ENCODE results near the gene CRY2.
A peak's percentile ranks its signal among the peaks of the same experiment; 100 is the strongest.
"Not testable (repeated sequence)": the region's sequence is repeated elsewhere in the genome, so short reads cannot be mapped to it uniquely, and the experiment has no call there.

CRY2 gene

DNA sequence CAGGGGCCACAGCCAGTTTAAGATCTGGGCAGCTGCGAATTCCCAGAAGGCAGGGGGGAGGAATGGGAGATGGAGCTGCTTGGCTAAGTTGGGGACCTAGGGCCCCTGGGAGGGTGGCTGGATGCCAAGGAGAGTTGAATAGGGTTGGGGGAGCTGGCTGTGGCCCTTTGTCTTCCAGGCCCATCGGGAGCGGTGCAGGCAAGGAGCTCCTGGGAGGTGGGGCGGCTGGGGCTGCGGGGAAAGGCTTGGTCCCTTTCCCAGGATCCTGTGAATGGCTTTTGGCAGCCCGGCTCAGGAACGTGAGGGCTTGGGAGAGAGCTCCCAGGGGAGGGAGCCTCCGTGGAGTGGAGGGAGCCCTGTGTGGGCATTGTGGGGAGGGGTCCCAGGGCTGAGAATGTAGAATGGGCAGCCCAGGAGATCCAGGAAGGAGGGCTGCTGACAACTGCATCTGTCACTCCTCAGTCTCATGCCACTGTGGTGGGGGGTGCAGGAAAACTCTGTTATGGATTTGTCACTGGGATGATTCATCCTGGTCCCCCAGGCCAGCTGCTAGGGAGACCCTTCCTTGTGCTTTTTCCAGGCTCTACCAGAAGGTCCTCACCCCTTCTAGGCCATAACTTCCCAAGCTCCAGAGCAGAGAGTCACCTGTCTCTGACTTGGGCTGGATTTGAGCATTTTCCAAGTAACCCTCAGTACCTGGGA lies 53.8 kb downstream of the CRY2 start:
- no peak for DNase-seq

DNA sequence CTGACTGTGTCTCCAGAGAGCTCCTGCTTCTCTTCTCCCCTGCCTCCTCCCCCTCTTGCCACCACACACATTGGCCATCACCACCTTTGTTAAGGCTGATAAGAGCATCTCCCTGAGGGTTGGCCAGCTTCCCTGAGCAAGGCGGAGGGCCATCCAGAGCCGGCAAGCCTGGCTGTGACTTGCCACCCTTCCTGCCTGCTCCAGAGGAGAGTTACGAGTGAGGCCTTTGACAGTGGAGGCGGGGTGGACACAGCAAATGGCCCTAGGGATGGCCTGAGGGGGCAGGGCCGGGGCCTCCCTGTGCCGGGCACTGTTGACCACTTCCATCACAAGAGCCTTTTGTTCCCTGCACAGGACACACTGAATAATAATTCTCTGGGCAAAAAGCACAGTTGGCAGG lies 54.4 kb downstream of the CRY2 start:
- no peak for DNase-seq

DNA sequence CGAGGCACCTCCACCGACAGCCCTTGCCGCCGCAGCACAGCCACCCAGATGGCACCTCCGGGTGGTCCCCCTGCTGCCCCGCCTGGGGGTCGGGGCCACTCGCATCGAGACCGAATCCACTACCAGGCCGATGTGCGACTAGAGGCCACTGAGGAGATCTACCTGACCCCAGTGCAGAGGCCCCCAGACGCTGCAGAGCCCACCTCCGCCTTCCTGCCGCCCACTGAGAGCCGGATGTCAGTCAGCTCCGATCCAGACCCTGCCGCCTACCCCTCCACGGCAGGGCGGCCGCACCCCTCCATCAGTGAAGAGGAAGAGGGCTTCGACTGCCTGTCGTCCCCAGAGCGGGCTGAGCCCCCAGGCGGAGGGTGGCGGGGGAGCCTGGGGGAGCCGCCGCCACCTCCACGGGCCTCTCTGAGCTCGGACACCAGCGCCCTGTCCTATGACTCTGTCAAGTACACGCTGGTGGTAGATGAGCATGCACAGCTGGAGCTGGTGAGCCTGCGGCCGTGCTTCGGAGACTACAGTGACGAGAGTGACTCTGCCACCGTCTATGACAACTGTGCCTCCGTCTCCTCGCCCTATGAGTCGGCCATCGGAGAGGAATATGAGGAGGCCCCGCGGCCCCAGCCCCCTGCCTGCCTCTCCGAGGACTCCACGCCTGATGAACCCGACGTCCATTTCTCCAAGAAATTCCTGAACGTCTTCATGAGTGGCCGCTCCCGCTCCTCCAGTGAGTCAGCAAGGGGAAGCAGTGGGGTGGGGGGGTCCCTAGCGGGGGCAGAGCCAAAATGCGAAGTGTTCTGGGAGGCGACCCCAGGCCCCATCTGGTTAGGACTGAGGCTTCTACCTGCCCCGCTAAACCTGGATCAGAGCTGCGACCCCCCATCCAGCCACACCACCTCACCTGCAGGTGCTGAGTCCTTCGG lies 55.4 kb downstream of the CRY2 start:
- DNase-seq, result no peak

DNA sequence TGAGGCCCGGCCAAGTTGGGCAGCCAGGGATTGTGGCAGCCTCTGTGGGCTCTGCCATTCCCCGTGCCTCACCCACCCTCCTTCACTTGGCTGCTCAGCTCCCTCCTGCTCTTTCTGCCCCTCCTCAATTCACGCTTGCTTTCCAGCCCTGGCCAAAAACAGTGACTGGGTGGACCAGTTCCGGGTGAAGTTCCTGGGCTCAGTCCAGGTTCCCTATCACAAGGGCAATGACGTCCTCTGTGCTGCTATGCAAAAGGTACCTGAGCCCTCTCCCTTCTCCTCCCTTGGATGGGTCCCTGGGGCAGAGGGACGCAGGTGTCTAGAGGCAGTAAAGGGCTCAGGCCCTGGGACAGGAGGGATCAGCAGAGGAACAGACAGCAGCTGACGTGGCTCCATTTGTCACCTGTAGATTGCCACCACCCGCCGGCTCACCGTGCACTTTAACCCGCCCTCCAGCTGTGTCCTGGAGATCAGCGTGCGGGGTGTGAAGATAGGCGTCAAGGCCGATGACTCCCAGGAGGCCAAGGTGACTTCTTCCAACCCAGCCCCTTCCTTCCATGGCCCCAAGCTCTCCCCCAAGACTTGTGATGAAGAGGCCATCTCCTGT lies 57.1 kb downstream of the CRY2 start:
- no peak for DNase-seq

DNA sequence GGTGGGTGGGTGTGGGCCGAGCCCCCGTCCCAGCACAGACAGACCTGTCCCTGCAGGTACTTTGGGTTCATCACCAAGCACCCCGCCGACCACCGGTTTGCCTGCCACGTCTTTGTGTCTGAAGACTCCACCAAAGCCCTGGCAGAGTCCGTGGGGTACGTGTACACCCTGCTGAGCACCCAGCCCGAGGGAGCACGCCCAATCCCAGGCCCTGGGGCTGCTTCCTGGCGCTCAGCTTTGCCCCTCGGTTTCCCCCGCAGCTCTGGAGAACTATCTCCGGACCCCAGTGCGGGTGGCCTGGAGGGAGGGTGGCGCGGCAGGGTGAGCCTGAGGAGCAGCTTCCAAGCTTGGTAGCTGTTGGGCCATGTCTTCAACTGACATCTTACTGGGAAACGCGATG lies 57.8 kb downstream of the CRY2 start:
- DNase-seq, result no peak

DNA sequence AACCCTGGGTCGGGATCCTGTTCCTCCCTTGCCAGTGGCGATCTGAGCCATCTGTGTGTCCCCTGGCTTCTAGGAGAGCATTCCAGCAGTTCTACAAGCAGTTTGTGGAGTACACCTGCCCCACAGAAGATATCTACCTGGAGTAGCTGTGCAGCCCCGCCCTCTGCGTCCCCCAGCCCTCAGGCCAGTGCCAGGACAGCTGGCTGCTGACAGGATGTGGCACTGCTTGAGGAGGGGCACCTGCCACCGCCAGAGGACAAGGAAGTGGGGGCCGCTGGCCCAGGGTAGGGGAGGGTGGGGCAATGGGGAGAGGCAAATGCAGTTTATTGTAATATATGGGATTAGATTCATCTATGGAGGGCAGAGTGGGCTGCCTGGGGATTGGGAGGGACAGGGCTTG lies 58.3 kb downstream of the CRY2 start:
- not testable (repeated sequence) for DNase-seq

DNA sequence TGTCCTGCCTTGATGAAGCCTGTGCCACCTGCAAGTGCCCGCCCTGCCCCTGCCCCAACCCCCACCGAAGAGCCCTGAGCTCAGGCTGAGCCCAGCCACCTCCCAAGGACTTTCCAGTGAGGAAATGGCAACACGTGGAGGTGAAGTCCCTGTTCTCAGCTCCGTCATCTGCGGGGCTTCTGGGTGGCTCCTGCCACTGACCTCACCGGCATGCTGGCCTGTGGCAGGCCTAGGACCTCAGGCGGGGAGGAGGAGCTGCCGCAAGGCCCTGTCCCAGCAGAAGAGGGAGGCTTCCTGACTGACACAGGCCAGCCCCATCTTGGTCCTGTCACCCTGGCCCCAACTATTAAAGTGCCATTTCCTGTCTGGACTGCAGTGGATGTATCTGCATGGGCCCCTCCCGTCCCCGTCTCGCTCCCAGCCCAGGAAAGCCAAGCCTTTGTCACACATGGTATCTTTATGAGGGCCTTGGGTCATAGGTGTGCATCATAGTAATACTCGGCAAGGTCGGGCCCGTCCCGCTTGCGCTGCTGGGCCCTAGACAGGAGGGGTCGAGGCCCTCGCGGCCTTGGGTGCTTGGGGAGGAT lies 58.9 kb downstream of the CRY2 start:
- DNase-seq, result no peak

DNA sequence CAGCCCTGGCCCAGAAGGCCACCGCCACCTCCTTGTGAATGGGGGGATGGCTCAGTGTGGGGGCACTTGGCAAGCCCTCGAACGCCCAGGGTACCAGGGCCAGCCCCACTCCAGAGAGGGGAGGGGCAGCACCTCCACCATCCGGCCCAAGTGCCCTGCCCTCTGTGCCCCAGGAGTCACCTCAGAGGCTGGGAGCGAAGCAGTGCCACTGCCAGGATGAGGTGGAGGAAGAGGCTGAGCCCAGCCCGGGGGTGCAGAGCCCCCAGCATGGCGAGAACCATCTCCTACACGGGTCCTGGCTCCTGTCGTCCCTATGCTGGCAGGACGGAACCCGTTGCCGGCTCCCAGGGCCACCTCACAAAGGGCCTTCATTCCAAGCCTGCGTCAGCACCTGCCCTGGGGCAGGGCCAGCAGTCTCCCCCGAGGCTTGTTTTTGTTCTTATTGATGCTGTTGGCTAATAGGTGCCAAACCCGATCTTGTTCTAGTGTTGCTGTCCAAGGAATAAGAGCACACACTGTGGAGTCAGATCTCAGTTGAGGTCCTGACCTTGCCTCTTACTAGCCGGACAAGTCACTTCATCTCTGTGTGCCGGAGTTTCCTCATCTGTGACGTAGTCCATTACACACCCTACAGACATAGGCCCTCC lies 59.8 kb downstream of the CRY2 start, which contains the start of gene FREY1:
Gene FREY1 (minus strand): TSS at position 307 of the 647 bp plus-strand sequence. CDS start 26 bp downstream, at position 281.
- no peak for DNase-seq

DNA sequence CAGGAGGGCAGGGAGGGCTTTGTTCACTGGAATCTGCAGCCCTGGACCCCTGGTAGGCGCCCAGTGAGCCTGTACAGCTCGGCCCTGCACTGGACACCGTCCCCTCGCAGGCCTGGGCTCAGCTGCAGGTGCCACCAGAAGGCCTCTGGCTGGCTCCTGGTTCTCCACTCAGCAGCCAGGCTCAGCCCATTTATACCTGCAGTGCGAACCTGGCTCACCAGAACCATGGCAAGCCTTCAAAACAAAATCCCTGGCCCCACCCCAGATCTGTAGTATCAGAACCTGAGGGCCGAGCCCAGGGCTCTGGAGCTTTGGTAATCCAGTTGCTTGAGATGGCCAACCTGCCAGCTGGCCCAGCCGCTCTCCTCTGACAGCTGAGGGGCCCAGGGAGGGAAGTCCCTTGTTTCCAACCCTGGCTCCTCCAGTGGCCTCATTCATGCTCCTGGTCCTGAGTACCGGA lies 60.7 kb downstream of the CRY2 start:
- DNase-seq, result no peak

DNA sequence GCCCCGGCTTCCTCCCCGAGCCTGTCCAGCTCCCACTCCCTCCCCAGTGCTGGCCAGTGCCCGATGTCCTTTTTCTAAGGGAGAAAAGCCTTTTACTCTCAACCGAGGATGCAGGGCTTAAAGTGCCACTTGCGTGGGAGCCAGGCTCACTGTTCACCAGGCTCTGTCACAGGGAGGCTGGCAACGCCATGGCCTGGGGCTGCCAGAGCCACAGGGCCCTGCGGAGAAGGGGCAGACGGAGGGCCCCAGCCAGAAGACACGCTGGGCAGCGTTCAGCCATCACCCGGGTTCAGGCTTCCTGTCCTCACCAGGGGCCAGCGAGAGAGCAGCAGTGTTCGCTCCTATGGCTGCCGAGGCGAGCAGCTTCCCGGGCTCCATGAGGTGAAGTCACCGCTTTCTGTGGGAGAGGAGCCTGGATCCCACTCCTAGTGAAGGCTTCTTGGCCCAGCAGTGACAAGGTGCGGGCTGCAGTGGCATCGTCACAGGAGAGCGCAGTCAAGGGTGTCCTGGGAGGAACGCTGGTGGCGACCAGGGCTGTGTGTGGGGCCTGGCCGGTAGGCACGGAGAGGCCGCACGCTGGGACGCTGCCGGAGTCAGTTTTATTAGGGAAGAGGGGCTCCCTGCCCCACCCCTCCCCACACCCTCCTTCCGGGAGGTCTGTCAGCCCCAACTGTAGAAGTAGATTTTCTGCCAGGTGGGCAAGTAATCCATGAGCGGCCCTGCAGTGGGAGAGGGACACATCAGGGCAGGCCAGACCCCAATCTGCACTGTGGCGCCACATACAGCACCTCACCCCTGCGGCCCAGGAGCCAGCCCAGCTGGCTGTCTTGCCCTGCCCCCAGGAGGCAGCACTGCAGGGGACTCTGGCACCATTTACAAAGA lies 62.6 kb downstream of the CRY2 start:
- DNase-seq, result no peak

DNA sequence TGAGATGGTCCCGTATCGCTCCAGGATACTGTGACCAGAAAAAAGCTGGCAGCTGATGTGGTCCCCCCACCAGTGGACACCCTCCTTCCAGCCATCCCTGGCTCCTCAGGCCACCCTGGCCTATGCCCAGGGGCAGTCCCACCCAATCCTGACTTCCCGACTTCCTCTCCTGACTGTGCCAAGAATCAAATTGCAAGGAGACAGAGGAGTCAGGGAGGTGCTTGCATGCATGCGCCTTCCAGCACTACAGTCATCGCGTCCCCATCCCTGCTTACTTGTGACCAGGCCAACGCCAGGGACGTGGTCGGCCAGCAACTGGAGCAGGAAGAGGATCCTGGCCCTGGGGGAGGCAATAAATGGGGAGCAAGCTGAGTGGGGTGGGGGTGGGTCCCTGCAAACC lies 63.3 kb downstream of the CRY2 start:
- no peak for DNase-seq

DNA sequence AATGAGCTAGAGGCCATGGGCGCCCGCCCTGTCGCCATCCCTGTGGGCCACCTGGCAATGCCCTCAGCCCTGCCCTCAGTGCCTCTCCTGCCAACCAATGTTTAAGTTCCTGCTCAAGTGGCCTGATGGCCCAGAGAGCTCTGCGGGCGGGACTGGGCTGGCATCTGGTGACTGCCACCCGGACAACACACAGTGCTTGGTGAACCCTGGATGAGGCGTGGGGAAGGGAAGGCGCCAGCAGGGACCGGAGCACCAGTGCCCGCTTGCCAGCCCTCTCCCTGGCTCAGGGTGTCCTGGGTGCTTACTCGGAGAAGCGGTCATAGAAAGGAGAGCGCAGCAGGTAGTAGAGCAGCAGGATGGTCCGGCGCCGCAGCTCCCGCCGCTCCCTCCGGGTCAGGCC lies 66.2 kb downstream of the CRY2 start:
- no peak for DNase-seq

DNA sequence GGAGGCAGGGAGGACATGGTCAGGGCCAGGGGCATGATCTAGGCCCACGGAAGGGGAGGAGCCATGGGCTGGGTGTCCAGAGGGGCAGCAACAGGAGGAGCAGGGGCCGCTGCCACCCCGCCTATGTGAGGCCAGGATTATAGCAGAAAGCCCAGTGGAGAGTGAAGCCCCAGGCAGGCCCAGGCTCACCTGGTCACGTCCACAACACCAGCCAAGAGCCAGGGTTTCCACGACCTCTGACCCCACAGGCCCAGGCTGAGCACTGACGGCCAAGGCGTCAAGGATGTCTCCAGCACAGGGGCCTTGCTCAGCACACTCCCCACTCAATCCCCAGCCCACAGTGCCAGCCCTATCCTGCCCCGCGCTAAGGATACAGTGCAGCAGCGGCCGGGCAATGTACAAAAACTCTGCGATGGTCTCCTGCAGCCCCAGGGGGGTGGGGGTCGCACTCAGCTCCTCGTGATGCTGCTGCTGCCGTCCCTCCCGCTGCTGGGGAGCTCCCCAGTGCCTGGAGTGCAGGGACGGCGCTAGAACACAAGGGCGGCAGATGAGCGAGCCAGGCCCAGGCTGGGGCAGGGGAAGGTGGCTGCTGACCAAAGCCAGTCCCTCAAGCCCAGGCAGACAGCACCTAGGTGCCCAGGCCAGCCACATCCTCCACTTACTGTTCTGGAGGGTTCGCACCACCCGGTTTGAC lies 66.8 kb downstream of the CRY2 start:
- no peak for DNase-seq

DNA sequence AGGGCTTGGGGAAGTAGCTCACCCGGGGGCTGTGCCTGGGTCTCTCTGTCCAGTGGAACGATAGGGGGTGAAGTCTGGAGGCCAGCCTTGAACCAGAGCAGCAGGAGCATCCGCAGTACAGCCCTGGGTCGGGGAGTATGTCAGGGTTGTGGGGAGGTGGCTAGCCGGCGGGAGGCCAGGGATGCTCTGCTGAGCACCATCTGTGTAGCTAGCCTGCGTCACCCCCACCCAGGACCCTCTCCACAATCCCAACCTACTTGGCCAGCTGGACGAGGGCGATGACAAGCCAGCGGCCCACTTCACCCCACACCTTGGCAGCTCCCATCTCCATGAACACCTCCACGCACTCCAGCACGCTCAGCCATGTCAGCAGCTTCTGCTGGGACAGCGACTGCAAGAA lies 68.2 kb downstream of the CRY2 start:
- no peak for DNase-seq

DNA sequence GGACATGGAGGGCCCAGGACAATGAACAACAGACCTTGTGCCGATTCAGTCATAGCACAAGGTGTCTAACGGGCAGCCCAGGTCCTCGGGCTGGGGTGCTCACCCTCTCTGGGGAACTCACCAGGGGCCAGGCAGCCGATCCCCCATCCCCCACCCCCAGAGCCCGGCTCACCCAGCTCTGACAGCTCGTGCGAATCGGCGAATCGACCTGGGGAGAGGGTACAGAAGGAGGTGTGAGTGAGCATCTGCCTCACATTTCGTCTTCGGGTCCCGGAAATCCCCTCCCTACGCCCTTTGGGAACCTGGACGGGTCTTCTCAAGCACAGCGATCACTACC lies 70.0 kb downstream of the CRY2 start:
- no peak for DNase-seq

DNA sequence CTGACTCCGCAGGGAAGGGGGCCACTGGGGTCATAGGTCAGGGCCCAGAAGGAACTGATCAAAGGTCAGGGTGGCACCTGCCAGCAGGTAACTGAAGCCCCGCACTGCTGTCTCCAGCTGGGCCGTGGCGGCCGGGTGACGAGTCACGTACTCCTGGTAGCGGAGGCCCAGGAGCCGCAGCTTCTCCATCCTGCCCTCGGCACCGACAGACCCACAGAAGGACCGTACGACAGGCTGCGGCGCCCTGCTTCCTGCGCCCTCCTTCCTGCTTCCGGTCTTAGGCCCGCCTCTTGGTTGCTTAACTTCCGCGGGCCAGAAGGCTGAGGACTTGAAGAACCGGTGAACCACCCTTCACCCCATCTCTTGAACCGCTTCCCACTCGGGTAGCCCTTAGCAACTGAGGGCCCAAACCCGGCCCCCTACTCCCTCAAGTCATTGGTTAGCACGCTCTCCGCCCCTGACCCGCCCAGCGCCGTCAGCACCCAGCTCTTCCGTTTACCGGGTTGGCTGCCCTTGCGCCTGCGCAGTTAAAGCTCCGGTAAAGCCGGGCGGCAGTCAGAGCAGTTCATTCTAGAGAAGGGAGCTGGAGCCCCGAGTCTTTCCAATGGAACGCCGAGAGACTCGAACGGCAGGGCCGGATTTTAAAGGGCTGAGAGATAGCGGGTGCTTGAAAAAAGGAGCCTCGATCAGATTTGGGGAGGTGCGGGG lies 70.5 kb downstream of the CRY2 start, which contains the start of gene PEX16:
Gene PEX16 (minus strand): TSS at position 255 of the 708 bp plus-strand sequence. CDS start 66 bp downstream, at position 189.
- peak; percentile 84 for DNase-seq

DNA sequence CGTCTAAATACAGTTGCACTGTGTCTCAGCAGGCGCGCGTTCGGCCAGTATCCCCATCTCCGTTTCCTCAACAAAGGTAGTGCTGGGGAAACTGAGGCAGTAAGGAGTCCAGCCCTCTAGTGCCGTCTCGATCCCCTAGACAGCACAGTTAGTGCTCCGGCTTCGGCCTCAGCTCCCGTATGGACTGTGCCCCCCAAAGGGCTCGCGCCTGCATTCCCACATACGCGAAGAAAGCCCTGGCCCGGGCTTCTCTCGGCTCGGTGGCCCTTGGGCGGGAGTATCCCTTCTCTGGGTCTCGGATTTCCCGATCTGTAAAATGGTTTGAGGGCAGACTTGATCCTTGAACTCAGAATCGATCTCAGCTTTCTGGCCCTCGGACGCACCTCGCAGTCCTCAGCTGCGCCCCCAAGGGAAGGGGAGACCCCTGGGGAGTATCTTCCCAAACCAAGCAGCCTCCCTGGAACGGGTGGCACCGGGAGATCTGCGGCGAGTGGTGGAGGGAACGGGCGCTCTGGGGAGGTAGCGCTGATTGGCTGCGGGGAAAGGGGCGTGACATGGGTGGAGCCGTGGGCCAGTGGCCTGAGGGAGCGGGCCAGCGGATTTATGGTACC lies 71.2 kb downstream of the CRY2 start:
- peak; percentile 36 for DNase-seq

DNA sequence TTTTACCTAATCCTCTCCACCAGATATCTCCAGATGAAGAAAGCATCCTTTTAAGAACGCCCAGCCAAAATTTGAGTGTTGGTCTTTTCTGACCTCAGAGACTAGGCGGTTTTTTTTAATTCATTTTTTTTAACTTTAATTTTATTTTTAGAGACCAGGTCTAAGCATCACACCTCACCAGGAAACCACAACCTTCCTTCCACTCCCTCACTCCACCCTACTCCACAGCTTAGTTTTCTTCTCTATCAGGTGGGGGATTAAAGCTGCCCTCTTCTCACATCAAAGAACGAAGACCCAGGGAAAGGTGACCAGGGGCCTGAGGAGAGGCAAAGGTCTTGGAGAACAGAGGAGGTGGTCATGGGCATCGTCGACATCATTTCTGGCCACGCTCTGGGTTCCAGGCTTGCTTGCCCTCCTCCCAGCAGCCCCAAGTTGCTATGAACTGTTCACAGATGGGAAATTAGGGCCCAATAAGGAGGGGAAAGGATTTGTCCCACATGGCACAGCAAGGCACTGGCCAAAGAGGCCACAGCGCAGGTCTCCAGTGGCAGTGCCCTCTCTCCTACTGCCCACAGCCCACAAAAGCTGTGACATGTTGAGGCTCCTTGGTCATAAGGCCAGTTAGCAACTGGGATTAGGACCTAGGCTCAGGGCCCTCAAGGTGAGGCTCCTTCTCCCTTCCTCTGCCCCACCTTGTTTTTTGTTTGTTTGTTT lies 71.8 kb downstream of the CRY2 start:
- no peak for DNase-seq

All from NCI-H1417 treated with DMSO at 0.1 percent for 48 hours (cell line).